H9 (cell line): Measurements from ENCODE around the gene SIPA1L3. TPM values are rescaled to one million over a fixed set of nuclear protein-coding genes. Genes with fewer than 3 reads are reported as not detected.

Source experiments
- DNase-seq: peaks from one replicate; pipeline ENCODE4 v3.0.0-alpha.2; 2017
- H2AFZ ChIP-seq: one replicate; pipeline ENCODE4 v1.6.1; 2013; ENCODE audit warnings: mild to moderate bottlenecking, low read length, control low read depth, moderate library complexity
- H2AK5ac ChIP-seq: 2 replicates; pipeline ENCODE4 v1.6.1; 2013; ENCODE audit warnings: low read length, control low read depth, mixed read lengths; ENCODE audit not compliant: insufficient read length
- H2BK120ac ChIP-seq: one replicate; pipeline ENCODE4 v1.6.1; 2013; ENCODE audit warnings: low read depth, mild to moderate bottlenecking, low read length, control low read depth, inconsistent platforms; ENCODE audit not compliant: poor library complexity, severe bottlenecking
- H2BK12ac ChIP-seq: 2 replicates; pipeline ENCODE4 v1.6.1; 2013; ENCODE audit warnings: low read length, control low read depth, mixed read lengths, low read depth; ENCODE audit not compliant: insufficient read length
- H2BK15ac ChIP-seq: 2 replicates; pipeline ENCODE4 v1.6.1; 2013; ENCODE audit warnings: low read depth, low read length, control low read depth
- H2BK20ac ChIP-seq: one replicate; pipeline ENCODE4 v1.6.1; 2013; ENCODE audit warnings: low read depth, mild to moderate bottlenecking, low read length, control low read depth, inconsistent platforms; ENCODE audit not compliant: poor library complexity, severe bottlenecking
- H2BK5ac ChIP-seq: 2 replicates; pipeline ENCODE4 v1.6.1; 2013; ENCODE audit warnings: low read length, control low read depth, mixed read lengths; ENCODE audit not compliant: insufficient read length
- H3K14ac ChIP-seq: 2 replicates; pipeline ENCODE4 v1.6.1; 2013; ENCODE audit warnings: low read length, control low read depth; ENCODE audit not compliant: insufficient read depth
- H3K18ac ChIP-seq: 2 replicates; pipeline ENCODE4 v1.6.1; 2013; ENCODE audit warnings: low read depth, mild to moderate bottlenecking, mixed read lengths, low read length, control low read depth; ENCODE audit not compliant: insufficient read length
- H3K23ac ChIP-seq: 2 replicates; pipeline ENCODE4 v1.6.1; 2013; ENCODE audit warnings: low read length, control low read depth, mixed read lengths, low read depth; ENCODE audit not compliant: insufficient read length
- H3K23me2 ChIP-seq: 2 replicates; pipeline ENCODE4 v1.6.1; 2013; ENCODE audit warnings: low read depth, mild to moderate bottlenecking, mixed read lengths, low read length, control low read depth; ENCODE audit not compliant: insufficient read length, poor library complexity, severe bottlenecking
- H3K27ac ChIP-seq: 2 replicates; pipeline ENCODE4 v1.5.1; 2013; ENCODE audit warnings: low read length, control low read depth, mixed read lengths, low read depth; ENCODE audit not compliant: insufficient read length
- H3K27me3 ChIP-seq: 2 replicates; pipeline ENCODE4 v1.6.1; 2013; ENCODE audit warnings: low read length, control low read depth, inconsistent platforms; ENCODE audit not compliant: insufficient read depth
- H3K4ac ChIP-seq: 2 replicates; pipeline ENCODE4 v1.6.1; 2013; ENCODE audit warnings: low read depth, mild to moderate bottlenecking, control low read depth, inconsistent platforms, low read length, moderate library complexity
- H3K4me1 ChIP-seq: 2 replicates; pipeline ENCODE4 v1.6.1; 2013; ENCODE audit warnings: low read length, control low read depth, inconsistent platforms; ENCODE audit not compliant: insufficient read depth
- H3K4me2 ChIP-seq: 2 replicates; pipeline ENCODE4 v1.6.1; 2013; ENCODE audit warnings: low read length, control low read depth, mixed read lengths; ENCODE audit not compliant: insufficient read length, insufficient read depth
- H3K56ac ChIP-seq: 2 replicates; pipeline ENCODE4 v1.6.1; 2013; ENCODE audit warnings: low read depth, mild to moderate bottlenecking, mixed read lengths, low read length, control low read depth; ENCODE audit not compliant: insufficient read length
- H3K79me1 ChIP-seq: 2 replicates; pipeline ENCODE4 v1.6.1; 2013; ENCODE audit warnings: low read depth, mild to moderate bottlenecking, moderate library complexity, low read length, control low read depth, inconsistent platforms; ENCODE audit not compliant: insufficient read depth, poor library complexity, severe bottlenecking
- H3K79me2 ChIP-seq: 2 replicates; pipeline ENCODE4 v1.6.1; 2013; ENCODE audit warnings: low read length, control low read depth, inconsistent platforms; ENCODE audit not compliant: insufficient read depth
- H3K9ac ChIP-seq: 2 replicates; pipeline ENCODE4 v1.6.1; 2013; ENCODE audit warnings: low read length, control low read depth, mixed read lengths; ENCODE audit not compliant: insufficient read length; ENCODE audit errors: extremely low read depth
- H3K9me3 ChIP-seq: one replicate; pipeline ENCODE4 v1.6.1; 2013; ENCODE audit warnings: low read depth, low read length, inconsistent platforms; ENCODE audit not compliant: control insufficient read depth
- H3T11ph ChIP-seq: one replicate; pipeline ENCODE4 v1.6.1; 2013; ENCODE audit warnings: mild to moderate bottlenecking, low read length, control low read depth, inconsistent platforms
- H4K20me1 ChIP-seq: one replicate; pipeline ENCODE4 v1.6.1; 2013; ENCODE audit not compliant: control insufficient read depth, insufficient read length, insufficient read depth
- H4K5ac ChIP-seq: 2 replicates; pipeline ENCODE4 v1.6.1; 2013; ENCODE audit warnings: low read depth, mild to moderate bottlenecking, mixed read lengths, low read length, control low read depth; ENCODE audit not compliant: insufficient read length
- H4K8ac ChIP-seq: replicated peaks from 2 replicates; pipeline ENCODE4 v1.6.1; 2013; ENCODE audit warnings: low read length, control low read depth, mixed read lengths, low read depth; ENCODE audit not compliant: insufficient read length
- H4K91ac ChIP-seq: 2 replicates; pipeline ENCODE4 v1.6.1; 2013; ENCODE audit warnings: low read depth, mild to moderate bottlenecking, moderate library complexity, mixed read lengths, low read length, control low read depth; ENCODE audit not compliant: insufficient read length
- H3K27ac Mint-ChIP-seq, 3 experiments: 2 replicates in 2 of 3; 3 replicates in 1 of 3; pipeline ENCODE4 v1.8.0; 2020 to 2021; ENCODE audit warnings: mixed read lengths in 3 of 3, mild to moderate bottlenecking in 1 of 3, moderate library complexity in 1 of 3
- H3K27me3 Mint-ChIP-seq: 2 replicates; pipeline ENCODE4 v1.8.0; 2021; ENCODE audit warnings: low read depth, mild to moderate bottlenecking, moderate library complexity, mixed read lengths
- H3K36me3 Mint-ChIP-seq, 3 experiments: 2 replicates in 2 of 3; 3 replicates in 1 of 3; pipeline ENCODE4 v1.8.0; 2020 to 2021; ENCODE audit warnings: low read depth in 3 of 3, mixed read lengths in 3 of 3; ENCODE audit not compliant: insufficient read depth in 1 of 3
- H3K4me1 Mint-ChIP-seq, 2 experiments: 2 replicates each; pipeline ENCODE4 v1.8.0; 2020; ENCODE audit warnings: mixed read lengths in 2 of 2
- H3K4me3 Mint-ChIP-seq, 2 experiments: 2 replicates in 1 of 2; 3 replicates in 1 of 2; pipeline ENCODE4 v1.8.0; 2020 to 2021; ENCODE audit warnings: mild to moderate bottlenecking in 2 of 2, mixed read lengths in 2 of 2, moderate library complexity in 1 of 2
- H3K9me3 Mint-ChIP-seq, 2 experiments: 2 replicates in 1 of 2; 3 replicates in 1 of 2; pipeline ENCODE4 v1.8.0; 2020; ENCODE audit warnings: mild to moderate bottlenecking in 2 of 2, mixed read lengths in 2 of 2, moderate library complexity in 1 of 2
- CTCF ChIP-seq: fragments of 200-600 bp; sonication (generic); conservative IDR thresholded peaks from 3 replicates; pipeline ENCODE4 v1.8.0; 2021; ENCODE audit warnings: antibody characterized with exemption, mild to moderate bottlenecking
- WGBS: extraction: QIAGEN DNeasy Blood & Tissue Kit; methylation state at CpG from one replicate; pipeline ENCODE4 v1.1.7; 2013; ENCODE audit warnings: missing lambda C conversion rate, low lambda C conversion rate, mixed read lengths; ENCODE audit not compliant: insufficient read length; ENCODE audit errors: extremely low coverage; 5-methylcytosine and 5-hydroxymethylcytosine counted together
- total RNA-seq: library from RNA; stranded (reverse); gene quantifications from 2 replicates; pipeline ENCODE4 v1.2.1, GENCODE V29; 2021

The SIPA1L3 gene
- total RNA-seq, 1 experiment from 2014 or later = 40.1 TPM

GRCh38 chr19:38180071-38180470 lies 273.1 kb downstream of the SIPA1L3 start:
- Mint-ChIP-seq H3K4me1 (peaks cover 14 to 27% of the 10 kb centered on the region in 2 experiments), H3K4me3 (no peak overlapping the region), H3K27me3 (peaks cover 2% of the 10 kb centered on the region; the same call in 1 of the 2 replicates), H3K27ac (no peak overlapping the region), H3K36me3 (peaks cover 8 to 13% (median 12%) of the 10 kb centered on the region in 3 experiments; a peak in 6 of 7 replicates), H3K9me3 (peaks cover 4% of the 10 kb centered on the region in 2 experiments)
- no peak for TF ChIP-seq CTCF
- Histone ChIP-seq H4K5ac (no peak overlapping the region), H3K14ac (no peak overlapping the region), H2BK15ac (no peak overlapping the region), H3K79me1 (no peaks in the 10 kb centered on the region), H2BK12ac (no peak overlapping the region), H2BK5ac (no peak overlapping the region), H4K20me1 (peaks cover 4% of the 10 kb centered on the region), H3K56ac (no peak overlapping the region), H2AFZ (no peak overlapping the region), H3K4ac (no peak overlapping the region), H4K91ac (no peak overlapping the region), H3K4me2 (no peak overlapping the region), H3T11ph (no peak overlapping the region), H3K9me3 (no peaks in the 10 kb centered on the region), H3K4me1 (peaks cover 2% of the 10 kb centered on the region; the same call in 1 of the 2 replicates), H3K23ac (no peak overlapping the region), H2AK5ac (no peak overlapping the region), H3K23me2 (peaks cover 5% of the 10 kb centered on the region), H4K8ac (no peak overlapping the region), H3K27ac (no peak overlapping the region), H3K27me3 (no peaks in the 10 kb centered on the region), H3K18ac (no peak overlapping the region), H2BK20ac (no peak overlapping the region), H3K9ac (no peak overlapping the region), H3K79me2 (no peaks in the 10 kb centered on the region), H2BK120ac (no peak overlapping the region)
- no CpG with 5 or more reads among the region's 3 CpGs for WGBS
- DNase-seq = no peak
